GM21526 (cell line): ENCODE data around the gene CKAP2.
A peak's percentile ranks its signal among the peaks of the same experiment; 100 is the strongest.
"Not testable (repeated sequence)": the region's sequence is repeated elsewhere in the genome, so short reads cannot be mapped to it uniquely, and the experiment has no call there.

Experiments used
- ATAC-seq: cut with Tn5 transposase; IDR thresholded peaks from one replicate; pipeline ENCODE4 v1.9.1; 2021; ENCODE audit warnings: moderate library complexity; ENCODE audit not compliant: unreplicated experiment, low FRiP score

Gene CKAP2, protein sequence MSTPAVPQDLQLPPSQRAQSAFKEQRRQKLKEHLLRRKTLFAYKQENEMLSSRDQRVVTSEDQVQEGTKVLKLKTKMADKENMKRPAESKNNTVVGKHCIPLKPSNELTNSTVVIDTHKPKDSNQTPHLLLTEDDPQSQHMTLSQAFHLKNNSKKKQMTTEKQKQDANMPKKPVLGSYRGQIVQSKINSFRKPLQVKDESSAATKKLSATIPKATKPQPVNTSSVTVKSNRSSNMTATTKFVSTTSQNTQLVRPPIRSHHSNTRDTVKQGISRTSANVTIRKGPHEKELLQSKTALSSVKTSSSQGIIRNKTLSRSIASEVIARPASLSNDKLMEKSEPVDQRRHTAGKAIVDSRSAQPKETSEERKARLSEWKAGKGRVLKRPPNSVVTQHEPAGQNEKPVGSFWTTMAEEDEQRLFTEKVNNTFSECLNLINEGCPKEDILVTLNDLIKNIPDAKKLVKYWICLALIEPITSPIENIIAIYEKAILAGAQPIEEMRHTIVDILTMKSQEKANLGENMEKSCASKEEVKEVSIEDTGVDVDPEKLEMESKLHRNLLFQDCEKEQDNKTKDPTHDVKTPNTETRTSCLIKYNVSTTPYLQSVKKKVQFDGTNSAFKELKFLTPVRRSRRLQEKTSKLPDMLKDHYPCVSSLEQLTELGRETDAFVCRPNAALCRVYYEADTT

DNA sequence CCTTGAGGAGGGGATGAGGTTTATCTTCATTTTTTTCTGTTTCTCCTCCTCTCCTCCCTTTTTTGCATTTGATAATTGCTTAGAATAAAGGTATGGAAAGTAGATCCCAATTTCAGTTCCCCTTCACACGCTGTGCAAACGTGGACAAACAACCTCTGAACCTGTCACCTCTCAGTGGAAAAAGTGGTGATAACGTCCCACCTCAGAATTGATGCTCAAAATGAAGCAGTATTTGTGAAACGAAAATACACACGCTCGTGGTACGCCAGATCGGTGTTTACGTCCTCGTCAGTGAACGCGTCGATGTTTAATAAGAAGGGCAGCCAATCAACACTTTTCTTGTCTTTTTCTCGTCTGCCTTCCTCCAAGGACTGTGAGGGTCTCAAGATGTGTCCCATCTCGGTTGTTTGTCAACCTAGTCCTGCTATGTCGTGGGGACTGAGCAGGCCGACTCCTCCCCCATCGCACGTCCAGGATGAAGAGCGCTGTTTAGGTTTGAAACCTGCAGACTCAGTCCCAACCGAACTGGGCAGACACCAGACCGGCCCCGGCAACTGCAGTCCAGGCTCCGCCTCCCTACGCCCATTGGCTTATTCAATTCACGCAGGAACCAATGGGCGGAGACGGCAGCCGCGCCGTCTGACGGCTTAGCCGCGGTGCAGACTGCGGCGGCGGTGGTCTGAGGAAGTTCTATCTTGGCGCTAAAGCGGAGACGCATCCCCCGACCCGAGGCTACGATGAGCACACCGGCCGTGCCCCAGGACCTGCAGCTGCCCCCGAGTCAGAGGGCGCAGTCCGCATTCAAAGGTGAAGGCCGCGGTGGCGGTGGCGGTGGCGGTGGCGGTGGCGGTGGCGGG lies at the start of gene CKAP2:
Gene CKAP2, plus strand, starts transcription at position 659 of the 857 bp plus-strand sequence. Its CDS starts 79 bp downstream, at position 738.
- ATAC-seq, result peak; percentile 75

DNA sequence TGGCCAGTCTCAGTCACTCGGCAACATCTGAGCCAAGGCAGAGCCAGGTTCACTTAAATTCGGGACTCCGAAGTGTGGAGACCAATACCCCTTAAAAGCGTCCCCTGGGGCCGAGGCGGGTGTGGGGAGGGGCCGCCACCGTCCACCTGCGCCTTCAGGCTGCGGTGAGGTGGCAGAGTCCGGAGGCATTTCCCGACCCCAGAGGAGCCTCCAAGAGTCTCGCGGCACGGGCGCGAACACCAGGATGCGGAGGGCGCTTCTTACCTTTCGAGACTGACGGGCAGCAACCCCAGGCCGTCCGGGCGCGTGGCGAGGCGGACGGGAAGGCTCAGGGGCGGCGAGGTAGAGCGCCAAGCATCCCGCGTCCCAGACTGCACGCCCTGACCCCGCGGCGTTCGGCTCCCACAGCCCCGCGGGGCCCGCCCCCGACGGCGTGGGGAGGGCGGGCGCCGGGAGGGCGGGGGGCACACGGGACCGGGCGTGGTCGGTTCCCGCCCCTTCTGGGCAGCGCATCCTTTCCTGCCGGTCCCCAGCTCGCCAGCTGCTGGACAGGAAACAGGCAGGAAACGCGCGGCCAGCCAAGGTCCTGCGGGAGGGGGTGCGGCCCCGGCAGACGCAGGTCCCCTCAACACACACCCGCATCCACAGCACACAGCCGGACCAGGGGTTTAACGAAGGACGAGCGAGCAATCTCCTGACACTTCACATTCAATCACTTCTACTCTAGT lies 49.3 kb upstream of the CKAP2 start, which contains the start of gene THSD1:
Gene THSD1, minus strand, starts transcription at position 406 of the 728 bp plus-strand sequence. CDS start 3,572 bp downstream, outside the sequence.
- ATAC-seq, result no peak

DNA sequence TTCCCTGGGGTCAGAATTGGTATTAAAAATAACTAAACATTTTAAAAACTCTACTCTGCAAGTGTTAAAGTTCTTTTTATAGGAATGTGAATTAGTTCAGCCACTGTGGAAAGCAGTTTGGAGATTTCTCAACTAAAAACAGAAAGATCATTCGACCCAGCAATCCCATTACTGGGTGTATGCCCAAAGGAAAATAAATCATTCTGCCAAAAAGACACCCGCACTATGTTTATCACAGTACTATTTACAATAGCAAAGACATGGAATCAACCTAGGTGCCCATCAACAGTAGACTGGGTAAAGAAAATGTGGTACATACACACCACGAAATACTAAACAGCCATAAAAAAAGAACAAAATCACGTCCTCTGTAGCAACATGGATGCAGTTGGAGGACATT lies 48.6 kb upstream of the CKAP2 start:
- ATAC-seq, result no peak

DNA sequence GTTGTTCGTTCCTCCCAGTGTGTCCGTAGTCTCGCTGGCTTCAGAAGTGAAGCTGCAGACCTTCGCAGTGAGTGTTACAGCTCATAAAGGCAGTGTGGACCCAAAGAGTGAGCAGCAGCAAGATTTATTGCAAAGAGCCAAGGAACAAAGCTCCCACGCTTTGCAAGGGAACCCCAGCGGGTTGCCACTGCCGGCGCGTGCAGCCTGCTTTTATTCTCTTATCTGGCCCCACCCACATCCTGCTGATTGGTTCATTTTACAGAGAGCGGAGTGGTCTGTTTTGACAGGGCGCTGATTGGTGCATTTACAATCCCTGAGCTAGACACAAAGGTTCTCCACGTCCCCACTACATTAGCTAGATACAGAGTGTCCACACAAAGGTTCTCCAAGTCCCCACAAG lies 47.8 kb upstream of the CKAP2 start:
- ATAC-seq, result not testable (repeated sequence)

DNA sequence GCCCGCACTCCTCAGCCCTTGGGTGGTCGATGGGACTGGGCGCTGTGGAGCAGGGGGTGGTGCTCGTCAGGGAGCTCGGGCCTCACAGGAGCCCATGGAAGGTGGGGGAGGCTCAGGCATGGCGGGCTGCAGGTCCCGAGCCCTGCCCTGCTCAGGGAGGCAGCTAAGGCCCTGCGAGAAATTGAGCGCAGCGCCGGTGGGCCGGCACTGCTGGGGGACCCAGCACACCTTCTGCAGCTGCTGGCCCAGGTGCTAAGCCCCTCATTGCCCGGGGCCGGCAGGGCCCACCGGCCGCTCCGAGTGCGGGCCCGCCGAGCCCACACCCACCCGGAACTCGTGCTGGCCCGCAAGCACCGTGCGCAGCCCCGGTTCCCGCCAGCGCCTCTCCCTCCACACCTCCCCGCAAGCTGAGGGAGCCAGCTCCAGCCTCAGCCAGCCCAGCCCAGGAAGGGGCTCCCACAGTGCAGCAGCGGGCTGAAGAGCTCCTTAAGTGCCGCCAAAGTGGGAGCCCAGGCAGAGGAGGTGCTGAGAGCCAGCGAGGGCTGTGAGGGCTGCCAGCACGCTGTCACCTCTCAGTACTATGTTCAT lies 47.1 kb upstream of the CKAP2 start:
- ATAC-seq, result not testable (repeated sequence)

DNA sequence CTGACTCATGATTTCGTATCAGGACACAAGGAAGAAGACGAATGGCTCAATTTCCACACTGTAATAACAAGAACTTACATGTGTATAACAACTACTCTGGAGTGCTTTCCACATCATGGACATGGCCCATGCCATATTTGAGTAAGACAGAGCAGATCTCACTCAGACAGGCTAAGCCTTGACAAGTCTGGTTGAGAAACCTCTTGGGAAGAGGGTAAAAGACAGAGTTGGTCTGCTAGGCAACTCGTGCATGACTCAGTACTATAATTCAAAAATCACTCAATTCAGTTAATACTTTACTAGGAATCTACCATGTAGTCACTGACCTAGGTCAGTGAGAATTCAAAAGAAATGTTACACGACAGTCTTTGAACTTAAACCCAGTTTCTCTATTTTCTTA lies 43.6 kb upstream of the CKAP2 start:
- ATAC-seq, result no peak

DNA sequence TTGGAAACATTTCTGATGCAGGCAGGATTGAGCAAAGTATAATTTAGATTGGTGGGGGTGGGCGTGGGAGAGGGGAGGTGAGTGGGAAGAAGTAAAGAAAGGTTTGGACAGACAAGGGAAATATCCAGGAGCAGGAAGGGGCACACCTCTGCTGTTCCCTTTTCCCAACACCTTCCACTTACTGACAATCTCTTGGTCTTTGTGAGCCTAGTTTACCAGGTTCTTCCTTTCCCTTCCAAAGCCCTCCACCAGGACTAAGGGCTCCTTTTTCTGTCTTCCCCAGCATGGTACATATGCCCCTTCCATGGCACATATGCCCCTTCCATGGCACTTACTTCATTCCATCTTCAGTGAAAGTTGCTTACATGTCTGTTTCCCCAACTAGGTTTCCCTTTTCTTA lies 43.1 kb upstream of the CKAP2 start:
- no peak for ATAC-seq

DNA sequence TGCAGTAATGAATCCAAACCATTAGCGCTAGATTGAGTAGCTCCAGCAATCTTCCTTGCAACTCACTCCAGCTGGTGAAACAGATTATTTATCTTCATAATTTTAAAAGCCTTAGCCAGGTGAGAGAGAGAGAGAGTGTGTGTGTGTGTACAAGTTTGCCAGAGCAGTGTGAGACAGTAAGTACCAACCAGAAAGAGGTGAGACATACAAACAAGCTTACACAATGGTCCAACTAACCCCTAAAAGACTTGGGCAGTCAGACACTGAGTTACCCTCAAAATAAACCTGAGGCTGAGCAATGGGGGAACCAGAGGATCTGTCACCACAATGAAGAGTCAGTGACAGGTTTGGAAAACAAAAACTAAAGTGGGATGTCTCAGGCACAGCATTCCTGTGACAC lies 41.2 kb upstream of the CKAP2 start:
- ATAC-seq, result no peak

DNA sequence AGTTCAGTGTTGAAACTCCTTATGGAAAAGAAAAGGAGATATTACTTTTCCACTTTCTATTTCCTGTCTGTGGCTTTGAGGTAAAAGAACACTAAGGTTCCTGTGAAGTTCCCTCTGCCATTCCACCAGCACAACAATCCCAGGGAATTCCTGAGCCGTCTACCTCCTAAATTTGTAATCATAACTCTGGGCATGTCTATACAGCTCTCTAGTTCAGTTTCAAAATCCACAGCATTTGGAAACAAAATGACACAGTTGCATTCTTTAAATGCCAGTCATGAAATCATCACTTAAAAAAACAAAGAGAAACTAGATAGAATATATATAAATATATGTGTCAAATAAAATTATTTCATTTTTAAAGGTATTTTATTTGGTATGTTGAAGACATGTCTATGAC lies 40.3 kb upstream of the CKAP2 start:
- ATAC-seq, result no peak

DNA sequence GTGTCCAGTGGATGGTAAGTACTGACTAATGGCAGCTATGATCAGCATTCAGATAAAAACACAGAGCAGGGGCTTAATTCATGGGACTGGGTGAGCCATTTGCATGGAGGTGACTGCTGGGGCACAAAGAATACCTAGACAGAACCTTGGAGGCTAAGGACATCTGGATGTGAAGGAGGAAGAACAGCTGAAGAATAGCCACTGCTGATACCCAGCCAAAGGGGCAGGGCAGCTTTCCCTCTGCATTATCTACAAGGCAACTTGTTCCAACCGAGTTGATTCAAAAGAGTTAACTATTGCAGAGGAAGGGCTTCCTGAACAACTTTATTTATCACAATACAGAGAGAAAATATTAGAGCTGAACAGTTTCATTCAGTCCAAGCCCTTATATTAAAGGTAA lies 36.2 kb upstream of the CKAP2 start:
- no peak for ATAC-seq

DNA sequence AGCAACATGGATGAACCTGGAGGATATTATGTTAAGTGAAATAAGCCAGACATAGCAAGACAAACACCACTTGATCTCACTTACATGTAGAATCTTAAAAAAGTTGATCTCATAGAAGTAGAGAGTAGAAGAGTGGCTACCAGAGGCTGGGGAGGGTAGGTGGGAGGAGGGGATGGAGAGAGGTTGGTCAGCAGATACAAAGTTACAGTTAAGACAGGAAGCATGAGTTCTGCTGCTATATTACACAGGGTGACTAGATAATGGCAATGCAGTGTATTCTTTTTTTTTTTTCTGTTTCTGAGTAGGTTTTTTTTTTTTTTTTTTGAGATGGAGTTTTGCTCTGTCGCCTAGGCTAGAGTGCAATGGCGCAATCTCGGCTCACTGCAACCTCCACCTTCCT lies 34.1 kb upstream of the CKAP2 start:
- ATAC-seq, result no peak

DNA sequence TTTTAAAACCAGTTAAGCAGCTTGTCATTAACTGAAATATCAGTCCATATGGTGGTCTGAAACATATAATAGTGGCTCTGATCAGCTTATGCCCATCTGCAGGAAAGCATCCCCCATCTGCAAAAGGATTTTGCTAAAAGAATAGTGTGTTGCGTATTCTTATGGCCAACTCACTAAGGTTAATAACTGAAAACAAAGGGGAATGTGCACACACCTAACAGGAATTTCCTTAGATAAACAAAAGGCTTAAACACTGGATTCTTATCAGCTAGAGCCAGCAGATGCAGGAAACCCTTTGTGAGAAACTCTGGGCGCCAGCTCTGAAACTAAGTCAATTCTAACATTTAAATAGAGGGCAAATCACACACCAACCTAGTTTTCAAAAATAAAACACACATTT lies 27.0 kb upstream of the CKAP2 start:
- no peak for ATAC-seq

DNA sequence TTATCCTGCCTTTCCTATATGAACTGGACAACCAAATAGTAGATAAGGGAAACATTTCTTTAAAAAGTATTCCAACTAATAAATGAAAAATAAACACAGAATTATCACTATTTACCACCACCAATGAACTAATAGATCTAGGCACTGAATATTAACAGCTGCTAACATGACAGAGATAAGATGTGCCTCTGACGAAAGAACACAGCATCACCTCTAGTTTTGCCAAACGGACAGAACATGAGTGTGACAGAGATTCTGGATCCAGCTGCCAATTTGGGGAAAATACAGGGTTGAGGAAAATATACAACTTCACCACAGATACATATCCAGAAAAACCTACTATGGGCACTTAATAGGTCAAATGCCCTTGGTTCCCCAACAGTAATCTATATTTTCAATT lies 22.8 kb upstream of the CKAP2 start:
- no peak for ATAC-seq

DNA sequence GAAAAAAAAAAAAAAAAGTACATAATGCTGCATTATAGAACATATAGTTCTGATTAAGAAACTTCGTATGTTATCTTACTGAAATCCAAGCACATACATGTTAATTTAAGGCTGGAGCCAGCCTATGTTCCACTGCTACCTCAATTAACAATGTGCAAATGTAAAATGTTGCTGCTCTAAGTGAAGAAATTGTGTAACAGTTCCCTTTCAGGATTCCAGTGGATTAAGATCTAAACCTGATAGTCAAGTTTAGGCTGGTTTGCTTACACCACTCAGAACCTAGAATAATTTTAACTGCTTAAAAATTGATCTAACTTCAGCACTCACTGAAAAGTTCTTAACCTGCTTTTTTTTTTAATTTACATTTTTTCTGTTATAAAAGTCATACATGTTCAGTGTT lies 9.0 kb upstream of the CKAP2 start:
- ATAC-seq, result no peak

DNA sequence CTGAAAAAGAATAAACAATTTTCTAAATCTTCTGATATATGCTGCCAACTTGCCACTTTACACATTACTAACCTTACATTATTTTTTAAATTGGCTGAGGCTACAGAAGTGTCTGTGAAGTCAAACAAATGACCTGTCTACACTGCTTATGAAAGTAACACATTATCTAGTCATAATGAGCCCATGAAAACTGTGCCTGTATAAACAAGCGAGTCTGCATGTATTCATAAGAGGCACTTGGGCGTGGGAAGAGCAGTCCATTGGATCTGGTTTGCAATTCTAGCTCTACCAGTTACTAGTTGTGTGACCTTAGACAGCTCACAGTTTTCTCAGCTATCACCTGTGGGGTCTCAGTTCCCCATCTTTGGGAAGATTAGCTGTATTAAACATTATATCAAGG lies 7.9 kb upstream of the CKAP2 start:
- ATAC-seq, result no peak

DNA sequence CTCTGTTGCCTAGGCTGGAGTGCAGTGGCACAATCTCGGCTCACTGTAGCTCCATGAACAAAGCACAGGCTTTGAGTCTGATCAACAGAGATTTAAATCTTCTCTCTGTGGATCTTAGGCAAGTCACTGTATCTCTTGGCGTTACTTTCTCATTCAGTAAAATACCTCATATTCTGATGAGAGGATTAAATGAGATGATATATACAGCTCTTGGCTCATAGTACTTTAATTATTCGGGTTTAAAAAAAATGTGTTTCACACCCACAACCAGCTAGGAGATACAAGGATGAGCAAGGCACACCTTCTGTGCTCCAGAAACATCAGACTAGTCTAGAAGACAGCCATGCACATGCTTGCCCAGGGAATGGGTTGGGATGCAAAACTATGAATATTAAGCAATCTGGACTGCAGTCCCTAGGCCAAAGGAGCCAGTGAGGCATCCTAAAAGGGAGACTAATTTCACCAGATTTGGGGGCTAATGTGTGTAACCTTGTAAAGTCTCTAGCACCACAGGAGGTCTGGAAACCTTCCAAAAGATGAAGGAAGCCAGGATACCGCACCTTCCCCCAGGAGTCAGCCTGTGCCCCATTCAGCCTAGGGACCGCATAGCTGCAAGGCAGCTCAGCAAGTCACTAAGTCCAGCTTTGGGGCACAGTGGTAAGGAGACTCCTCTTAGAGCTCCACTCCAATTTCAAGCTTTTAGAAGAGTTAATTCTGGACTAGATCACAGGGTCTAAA lies 7.3 kb upstream of the CKAP2 start:
- ATAC-seq, result no peak

DNA sequence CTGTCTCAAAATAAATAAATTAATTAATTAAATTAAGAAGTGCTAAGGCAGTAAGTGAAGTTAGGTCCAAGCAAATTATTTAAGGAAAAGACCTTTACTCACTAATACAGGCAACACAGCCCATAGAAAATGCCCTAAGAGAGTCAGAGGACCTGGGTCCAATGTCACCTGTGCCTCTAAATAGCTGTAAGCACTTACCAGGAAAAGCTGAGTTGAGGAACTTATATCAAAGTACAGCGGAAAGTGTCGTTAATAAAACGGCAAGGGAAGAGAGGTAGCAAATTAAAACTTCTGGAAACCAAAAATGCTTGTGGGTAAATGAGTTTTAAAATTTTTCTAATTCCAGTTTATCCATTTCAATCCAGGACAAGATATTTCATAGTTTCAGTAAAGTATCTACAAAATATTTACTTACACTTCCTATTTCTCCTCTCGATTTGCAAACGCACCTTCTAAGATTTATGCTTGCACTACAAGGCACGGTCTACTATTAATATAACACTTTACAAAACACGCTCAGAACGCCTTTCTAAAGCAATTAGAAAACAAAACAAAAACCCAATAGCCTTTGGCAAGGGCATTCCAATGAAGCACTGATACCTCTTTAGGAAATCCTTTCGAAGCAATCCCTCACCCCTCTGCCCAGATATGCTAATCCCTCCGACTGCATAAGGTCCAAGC lies 5.8 kb upstream of the CKAP2 start:
- peak; percentile 0 for ATAC-seq

DNA sequence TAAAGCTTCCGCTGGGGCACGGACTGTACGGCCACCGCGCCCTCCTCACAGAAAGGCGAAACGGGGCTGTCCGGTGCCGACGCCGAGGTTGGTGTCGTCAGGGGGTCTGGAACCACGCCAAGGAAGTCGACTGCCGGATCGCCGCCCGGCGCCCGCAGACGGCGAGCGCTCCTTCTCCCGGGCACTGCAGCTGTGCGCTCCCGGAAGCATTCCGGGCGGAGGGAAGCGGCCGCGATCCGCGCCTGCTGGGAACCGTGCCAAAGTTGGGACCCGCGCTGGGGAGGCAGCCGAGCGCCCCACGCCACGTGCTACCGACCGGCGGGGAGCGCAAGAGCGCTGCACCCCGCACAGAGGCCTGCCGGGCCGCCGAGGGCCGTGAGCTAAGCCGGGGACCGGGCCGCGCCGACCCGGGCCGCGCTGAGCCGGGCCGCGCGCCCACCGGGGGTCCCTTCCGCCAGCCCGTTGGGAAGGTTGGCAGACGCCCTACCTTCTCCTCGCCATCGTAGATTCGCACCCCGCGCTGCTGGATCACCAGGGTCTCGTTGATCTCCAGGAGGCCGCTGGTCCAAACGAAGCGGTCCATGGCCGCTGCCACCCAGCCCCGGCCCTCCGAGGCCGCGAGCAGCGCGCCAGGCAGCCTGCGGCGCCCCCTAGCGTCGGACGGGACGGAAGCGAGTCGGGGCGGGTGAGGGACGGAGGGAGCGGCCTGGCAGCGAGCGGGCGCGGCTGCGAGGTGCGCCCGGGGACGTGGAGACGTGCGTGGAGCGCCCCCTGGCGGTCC lies 5.1 kb upstream of the CKAP2 start, which contains the start of gene VPS36:
Gene VPS36, minus strand, starts transcription at position 623 of the 781 bp plus-strand sequence. Its CDS starts 40 bp downstream, at position 583.
- peak; percentile 63 for ATAC-seq
